ENCODE results near the gene ECD.

GRCh38 chr10:73096041-73096448 is 71.8 kb downstream of the ECD start:
- no peak for TF ChIP-seq CTCF (conservative IDR thresholded peaks at IDR 0.05; ENCODE audit: low read length)
- TF ChIP-seq EZH2phosphoT487 (IDR thresholded peaks at IDR 0.05; ENCODE audit: borderline replicate concordance), result no peak

Data from Loucy (cell line).